ENCODE measurements around the gene TTF1.

Gene TTF1

GRCh38 chr9:132406554-132407122 lies at the start of gene TTF1:
TTF1 (minus strand) TSS chr9:132406840; CDS start chr9:132402821, 4,019 bp downstream.
- peak; percentile 95 for DNase-seq (ENCODE audit: low spot score)

GRCh38 chr9:132456241-132456640 lies 49.6 kb upstream of the TTF1 start:
- DNase-seq (ENCODE audit: low spot score) = no peak

GRCh38 chr9:132451276-132451675 lies 44.6 kb upstream of the TTF1 start:
- no peak for DNase-seq (ENCODE audit: low spot score)

- no peak for DNase-seq (ENCODE audit: low spot score)
Measured at GRCh38 chr9:132447902-132448301, 41.3 kb upstream of the TTF1 start.

GRCh38 chr9:132447346-132447745 lies 40.7 kb upstream of the TTF1 start:
- DNase-seq (ENCODE audit: low spot score) = no peak

GRCh38 chr9:132446887-132447286 lies 40.2 kb upstream of the TTF1 start:
- DNase-seq (ENCODE audit: low spot score) = no peak

GRCh38 chr9:132443951-132444607 lies 37.4 kb upstream of the TTF1 start:
- no peak for DNase-seq (ENCODE audit: low spot score)

GRCh38 chr9:132441404-132441803 lies 34.8 kb upstream of the TTF1 start:
- DNase-seq (ENCODE audit: low spot score) = no peak

GRCh38 chr9:132440735-132441134 lies 34.1 kb upstream of the TTF1 start:
- no peak for DNase-seq (ENCODE audit: low spot score)

- DNase-seq (ENCODE audit: low spot score) = no peak
Measured at GRCh38 chr9:132439153-132439552, 32.5 kb upstream of the TTF1 start.

- no peak for DNase-seq (ENCODE audit: low spot score)
Measured at GRCh38 chr9:132434881-132435280, 28.2 kb upstream of the TTF1 start.

GRCh38 chr9:132430998-132431397 lies 24.4 kb upstream of the TTF1 start:
- no peak for DNase-seq (ENCODE audit: low spot score)

GRCh38 chr9:132426639-132427414 lies 20.2 kb upstream of the TTF1 start:
- DNase-seq (ENCODE audit: low spot score) = no peak

GRCh38 chr9:132425675-132426062 lies 19.0 kb upstream of the TTF1 start:
- DNase-seq (ENCODE audit: low spot score) = no peak

GRCh38 chr9:132424857-132425674 lies 18.4 kb upstream of the TTF1 start:
- no peak for DNase-seq (ENCODE audit: low spot score)

- DNase-seq (ENCODE audit: low spot score) = no peak
Measured at GRCh38 chr9:132423503-132423902, 16.9 kb upstream of the TTF1 start.

GRCh38 chr9:132422574-132422973 lies 15.9 kb upstream of the TTF1 start:
- no peak for DNase-seq (ENCODE audit: low spot score)

- no peak for DNase-seq (ENCODE audit: low spot score)
Measured at GRCh38 chr9:132418726-132419363, 12.2 kb upstream of the TTF1 start.

GRCh38 chr9:132415181-132415580 lies 8.5 kb upstream of the TTF1 start:
- DNase-seq (ENCODE audit: low spot score) = no peak

GRCh38 chr9:132414731-132415130 lies 8.1 kb upstream of the TTF1 start:
- no peak for DNase-seq (ENCODE audit: low spot score)

- DNase-seq (ENCODE audit: low spot score) = no peak
Measured at GRCh38 chr9:132413926-132414325, 7.3 kb upstream of the TTF1 start.

- DNase-seq (ENCODE audit: low spot score) = peak; percentile 30
Measured at GRCh38 chr9:132412089-132412488, 5.4 kb upstream of the TTF1 start.
